Neuronal stem cell (in vitro differentiated cells): ENCODE measurements around the gene TSR3.

ENCODE experiments used
- DNase-seq: peaks from one replicate; pipeline ENCODE4 v3.0.0-alpha.2; 2013; ENCODE audit warnings: low spot score
- H2AFZ ChIP-seq: one replicate; pipeline ENCODE4 v1.6.1; 2013; ENCODE audit warnings: mild to moderate bottlenecking, low read length, inconsistent platforms
- H2AK5ac ChIP-seq: 2 replicates; pipeline ENCODE4 v1.6.1; 2013; ENCODE audit warnings: low read depth, mild to moderate bottlenecking, inconsistent platforms, low read length, moderate library complexity, mixed read lengths
- H2BK120ac ChIP-seq: 2 replicates; pipeline ENCODE4 v1.6.1; 2013; ENCODE audit warnings: low read depth, mild to moderate bottlenecking, inconsistent platforms, low read length, moderate library complexity, mixed read lengths
- H2BK12ac ChIP-seq: one replicate; pipeline ENCODE4 v1.6.1; 2013; ENCODE audit warnings: low read length, inconsistent platforms
- H2BK15ac ChIP-seq: 2 replicates; pipeline ENCODE4 v1.6.1; 2013; ENCODE audit warnings: mild to moderate bottlenecking, low read length, inconsistent platforms, mixed read lengths
- H2BK5ac ChIP-seq: one replicate; pipeline ENCODE4 v1.6.1; 2013; ENCODE audit warnings: inconsistent platforms, mild to moderate bottlenecking, low read length, moderate library complexity
- H3K14ac ChIP-seq: one replicate; pipeline ENCODE4 v1.6.1; 2013; ENCODE audit warnings: low read length, inconsistent platforms
- H3K18ac ChIP-seq: 2 replicates; pipeline ENCODE4 v1.6.1; 2013; ENCODE audit warnings: low read length, inconsistent platforms
- H3K23ac ChIP-seq: 2 replicates; pipeline ENCODE4 v1.6.1; 2013; ENCODE audit warnings: low read depth, mild to moderate bottlenecking, mixed read lengths, low read length, inconsistent platforms; ENCODE audit not compliant: poor library complexity
- H3K27ac ChIP-seq: replicated peaks from 3 replicates; pipeline ENCODE4 v1.5.1; 2013; ENCODE audit warnings: low read length, inconsistent platforms
- H3K27me3 ChIP-seq, 3 experiments: 2 replicates each; pipeline ENCODE4 v1.6.1; 2013; ENCODE audit warnings: low read length in 3 of 3, mild to moderate bottlenecking in 2 of 3, inconsistent platforms in 1 of 3, low read depth in 1 of 3, mixed read lengths in 1 of 3, moderate library complexity in 1 of 3; ENCODE audit not compliant: control insufficient read depth in 3 of 3, insufficient read depth in 3 of 3
- H3K36me3 ChIP-seq, 2 donors: replicated peaks in 1 of 2; 2 replicates each; pipeline ENCODE4 v1.6.1; 2013; ENCODE audit warnings: low read length in 2 of 2; ENCODE audit not compliant: control insufficient read depth in 2 of 2, insufficient read depth in 2 of 2
- H3K4ac ChIP-seq: 2 replicates; pipeline ENCODE4 v1.6.1; 2013; ENCODE audit warnings: inconsistent platforms, mild to moderate bottlenecking, low read length, moderate library complexity
- H3K4me1 ChIP-seq, 2 donors: 1 replicate in 1 of 2; 2 replicates in 1 of 2; pipeline ENCODE4 v1.6.1; 2013; ENCODE audit warnings: low read length in 2 of 2, low read depth in 1 of 2; ENCODE audit not compliant: control insufficient read depth in 2 of 2, insufficient read depth in 1 of 2
- H3K4me2 ChIP-seq: one replicate; pipeline ENCODE4 v1.6.1; 2013; ENCODE audit warnings: mild to moderate bottlenecking, low read length, inconsistent platforms; ENCODE audit not compliant: insufficient read depth, poor library complexity, severe bottlenecking
- H3K4me3 ChIP-seq, 2 donors: 2 replicates each; pipeline ENCODE4 v1.5.1; 2013; ENCODE audit warnings: low read length in 2 of 2, mild to moderate bottlenecking in 2 of 2, inconsistent platforms in 1 of 2, moderate library complexity in 1 of 2
- H3K79me1 ChIP-seq: one replicate; pipeline ENCODE4 v1.6.1; 2013; ENCODE audit warnings: low read depth, mild to moderate bottlenecking, inconsistent platforms, low read length, moderate library complexity
- H3K9ac ChIP-seq: one replicate; pipeline ENCODE4 v1.6.1; 2013; ENCODE audit warnings: mild to moderate bottlenecking, low read depth, low read length, inconsistent platforms; ENCODE audit not compliant: poor library complexity
- H3K9me3 ChIP-seq, 2 donors: replicated peaks in 1 of 2; 2 replicates each; pipeline versions ENCODE3 to v1.6.1; 2013; ENCODE audit warnings: low read length in 2 of 2, mild to moderate bottlenecking in 2 of 2, inconsistent platforms in 1 of 2, low read depth in 1 of 2, mixed read lengths in 1 of 2, moderate library complexity in 1 of 2; ENCODE audit not compliant: control insufficient read depth in 2 of 2, insufficient read depth in 1 of 2
- H4K8ac ChIP-seq: one replicate; pipeline ENCODE4 v1.6.1; 2013; ENCODE audit warnings: low read depth, mild to moderate bottlenecking, inconsistent platforms, low read length, moderate library complexity
- H4K91ac ChIP-seq: one replicate; pipeline ENCODE4 v1.6.1; 2013; ENCODE audit warnings: low read length, low read depth, mild to moderate bottlenecking, inconsistent platforms; ENCODE audit not compliant: poor library complexity
- WGBS, 2 donors: extraction: QIAGEN DNeasy Blood & Tissue Kit; methylation state at CpG; one replicate each; pipeline ENCODE4 v1.1.7; 2013; ENCODE audit warnings: missing lambda C conversion rate in 2 of 2, mixed read lengths in 1 of 2; ENCODE audit not compliant: insufficient read length in 2 of 2, insufficient replicate concordance in 1 of 2; ENCODE audit errors: extremely low coverage in 2 of 2; 5-methylcytosine and 5-hydroxymethylcytosine counted together

The TSR3 gene

GRCh38 chr16:1334739-1335138 lies 16.9 kb downstream of the TSR3 start:
- Histone ChIP-seq H3K4me3 (peak overlapping the region; percentile 45 to 53), H3K4me1 (peaks cover 20 to 60% of the 10 kb centered on the region in 2 donors)

GRCh38 chr16:1333854-1334700 lies 17.6 kb downstream of the TSR3 start:
- Histone ChIP-seq H3K27ac (no peak overlapping the region), H2BK120ac (no peak overlapping the region), H3K4me2 (peak overlapping the region; percentile 57), H2AFZ (peak overlapping the region; percentile 82), H3K27me3 (peaks cover 6 to 58% (median 29%) of the 10 kb centered on the region in 3 experiments), H3K9ac (peak overlapping the region; percentile 83), H3K4me1 (peaks cover 20 to 60% of the 10 kb centered on the region in 2 donors), H4K91ac (no peak overlapping the region), H3K23ac (peak overlapping the region; percentile 95), H3K4me3 (peak overlapping the region; percentile 53 to 72), H2BK15ac (peak overlapping the region; percentile 75), H2AK5ac (peak overlapping the region; percentile 84), H3K14ac (peak overlapping the region; percentile 17), H3K4ac (no peak overlapping the region), H2BK5ac (peak overlapping the region; percentile 66), H3K9me3 (peaks cover 7 to 9% of the 10 kb centered on the region in 2 donors), H4K8ac (no peak overlapping the region), H3K18ac (peak overlapping the region; percentile 90), H3K79me1 (peaks cover 1% of the 10 kb centered on the region), H2BK12ac (peak overlapping the region; percentile 58), H3K36me3 (no peaks in the 10 kb centered on the region)
- no CpG with 5 or more reads among the region's 78 CpGs for WGBS, 2 donors
- DNase-seq, result no peak

More at GRCh38 chr16:1334739-1335138, 16.9 kb downstream of the TSR3 start:
- Histone ChIP-seq H3K4ac (no peak overlapping the region), H2BK15ac (peak overlapping the region; percentile 69), H3K9ac (no peak overlapping the region), H2BK12ac (peak overlapping the region; percentile 16), H3K9me3 (peaks cover 7 to 9% of the 10 kb centered on the region in 2 donors), H4K8ac (no peak overlapping the region), H2AFZ (no peak overlapping the region), H3K27me3 (peaks cover 6 to 58% (median 29%) of the 10 kb centered on the region in 3 experiments), H2BK5ac (peak overlapping the region; percentile 66), H4K91ac (no peak overlapping the region), H3K23ac (peak overlapping the region; percentile 25), H3K36me3 (no peaks in the 10 kb centered on the region), H3K27ac (no peak overlapping the region), H3K79me1 (peaks cover 1% of the 10 kb centered on the region), H2AK5ac (peak overlapping the region; percentile 84), H2BK120ac (peak overlapping the region; percentile 64), H3K18ac (peak overlapping the region; percentile 81), H3K14ac (no peak overlapping the region), H3K4me2 (no peak overlapping the region)
- no peak for DNase-seq
- WGBS, 2 donors, result no CpG with 5 or more reads among the region's 9 CpGs

DNA sequence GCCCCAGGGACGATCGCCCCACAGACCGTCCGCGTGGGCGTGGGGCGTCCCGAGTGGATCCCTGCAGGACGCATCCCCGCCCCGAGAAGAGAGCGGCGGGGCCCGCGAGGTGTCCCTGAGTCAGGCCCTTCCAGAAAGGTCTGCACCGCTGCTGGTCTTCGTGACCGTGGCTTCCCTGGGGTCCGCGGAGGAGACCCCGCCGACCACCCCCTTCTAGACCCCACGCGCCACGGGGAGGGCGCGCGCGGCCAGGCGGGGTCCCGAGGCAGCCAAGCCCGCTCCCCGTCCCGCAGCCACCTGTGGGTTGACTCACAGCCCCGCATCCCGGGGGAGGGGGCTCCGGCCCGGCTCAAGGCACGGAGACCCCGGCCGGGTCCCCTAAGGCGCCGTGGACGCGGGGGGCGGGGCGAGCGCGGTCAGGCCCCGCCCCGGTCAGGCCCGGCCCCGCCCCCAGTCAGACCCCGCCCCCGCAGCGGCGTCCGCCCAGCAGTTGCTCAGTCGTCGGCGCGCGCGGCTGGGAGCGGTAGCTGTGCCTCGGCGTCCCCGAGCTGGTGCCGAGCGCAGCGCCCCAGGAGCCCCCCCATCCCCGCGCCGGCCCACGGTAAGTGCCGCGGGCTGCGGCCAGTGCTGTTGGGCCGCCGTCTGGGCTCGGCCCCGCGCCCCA lies 18.4 kb downstream of the TSR3 start, which contains the start of gene BAIAP3:
BAIAP3 (plus strand) TSS at position 497 of the 664 bp plus-strand sequence. CDS start 4,905 bp downstream, outside the sequence.
- WGBS, 2 donors, result no CpG with 5 or more reads among the region's 83 CpGs
- DNase-seq, result no peak

More for the DNA sequence above, 18.4 kb downstream of the TSR3 start, which contains the start of gene BAIAP3:
- Histone ChIP-seq H2BK15ac (peak within 1 kb of the TSS; percentile 99), H2AK5ac (peak within 1 kb of the TSS; percentile 98), H3K4me3 (peak within 1 kb of the TSS; percentile 53 to 72), H3K4me1 (peaks cover 20 to 60% of the 10 kb centered on the region in 2 donors), H3K4ac (no peak within 1 kb of the TSS), H3K18ac (peak within 1 kb of the TSS; percentile 91), H3K9ac (peak within 1 kb of the TSS; percentile 83), H4K91ac (no peak within 1 kb of the TSS), H2AFZ (peak within 1 kb of the TSS; percentile 82), H4K8ac (no peak within 1 kb of the TSS), H2BK12ac (peak within 1 kb of the TSS; percentile 84), H3K79me1 (peaks cover 1% of the 10 kb centered on the region), H3K4me2 (peak within 1 kb of the TSS; percentile 57), H3K9me3 (peaks cover 7 to 9% of the 10 kb centered on the region in 2 donors), H3K36me3 (no peaks in the 10 kb centered on the region), H2BK120ac (peak within 1 kb of the TSS; percentile 47), H3K27ac (no peak within 1 kb of the TSS), H2BK5ac (peak within 1 kb of the TSS; percentile 66), H3K14ac (peak within 1 kb of the TSS; percentile 56), H3K23ac (peak within 1 kb of the TSS; percentile 95), H3K27me3 (peaks cover 6 to 58% (median 29%) of the 10 kb centered on the region in 3 experiments)
